Activated CD8-positive, alpha-beta T cell treated with anti-CD3 and anti-CD28 coated beads, Interleukin-2, amount 10 ng/mL, durations not matched to agents 7 days and 5 days (primary cell): ENCODE data around the gene TMEM108. TPM values are rescaled to one million over a fixed set of nuclear protein-coding genes. Genes with fewer than 3 reads are reported as not detected.
A peak's percentile ranks its signal among the peaks of the same experiment; 100 is the strongest.
"Not testable (repeated sequence)": the region's sequence is repeated elsewhere in the genome, so short reads cannot be mapped to it uniquely, and the experiment has no call there.

ENCODE experiments used
- ATAC-seq: fragments of 150-1000 bp; cut with Tn5 transposase; one replicate; pipeline ENCODE4 v1.10.0; 2021; ENCODE audit warnings: moderate library complexity
- CTCF ChIA-PET: fragments of 350-600 bp; sonication (Branson Sonifier 250); formaldehyde crosslinking; loops from one replicate; lab custom pipeline; 2021; ENCODE audit warnings: antibody characterized with exemption; lab: Charles Lee
- POLR2A ChIA-PET: fragments of 350-600 bp; sonication (Branson Sonifier 250); formaldehyde crosslinking; loops from one replicate; lab custom pipeline; 2021; ENCODE audit warnings: antibody characterized with exemption; lab: Charles Lee
- DNase-seq: peaks from one replicate; pipeline ENCODE4 v3.0.0-alpha.2; 2020
- H3K27ac Mint-ChIP-seq: one replicate; pipeline ENCODE4 v1.8.0; 2021; ENCODE audit warnings: mild to moderate bottlenecking, mixed read lengths
- H3K27me3 Mint-ChIP-seq: one replicate; pipeline ENCODE4 v1.8.0; 2021; ENCODE audit warnings: low read depth, mixed read lengths
- H3K36me3 Mint-ChIP-seq: one replicate; pipeline ENCODE4 v1.8.0; 2021; ENCODE audit warnings: low read depth, mixed read lengths
- H3K4me1 Mint-ChIP-seq: one replicate; pipeline ENCODE4 v1.8.0; 2021; ENCODE audit warnings: low read depth, mixed read lengths
- H3K4me3 Mint-ChIP-seq: one replicate; pipeline ENCODE4 v1.8.0; 2021; ENCODE audit warnings: mild to moderate bottlenecking, mixed read lengths
- H3K9me3 Mint-ChIP-seq: one replicate; pipeline ENCODE4 v1.8.0; 2022; ENCODE audit warnings: mixed read lengths; ENCODE audit not compliant: insufficient read depth
- total RNA-seq, 2 experiments: library from RNA; stranded (reverse); gene quantifications; one replicate each; pipeline ENCODE4 v1.2.3, GENCODE V29; 2021

The TMEM108 gene
- not detected for total RNA-seq

DNA sequence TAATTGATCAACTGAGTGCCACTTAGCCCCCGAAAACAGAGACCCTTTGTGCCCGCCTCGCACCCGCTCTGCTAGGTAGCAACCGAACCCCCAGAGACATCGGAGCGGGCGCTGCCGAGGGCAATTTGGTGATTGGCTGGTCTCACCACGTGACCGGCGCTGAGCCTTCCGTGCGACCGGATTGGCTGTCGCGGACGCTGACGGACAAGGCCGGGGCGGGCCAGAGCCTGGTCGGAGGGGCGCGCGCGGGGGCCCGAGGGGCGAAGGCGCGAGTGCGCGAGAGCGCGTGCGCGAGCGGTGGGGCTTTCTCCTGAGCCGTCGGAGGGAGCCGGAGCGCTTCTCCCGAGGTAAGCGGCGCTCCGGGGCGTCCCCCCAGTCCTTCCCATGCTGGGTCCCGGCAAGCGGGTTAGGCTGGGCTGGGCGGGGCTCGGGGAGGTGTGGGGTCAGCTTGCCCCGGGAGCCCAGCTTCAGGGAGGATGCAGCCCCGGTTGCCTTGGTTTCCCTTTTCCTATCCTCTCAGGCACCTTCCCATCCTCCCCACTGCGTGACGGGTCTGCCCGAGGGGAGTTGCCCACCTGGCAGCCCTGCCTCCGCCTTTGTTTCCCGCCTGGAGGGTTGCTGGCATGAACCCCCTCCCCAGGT is at the start of gene TMEM108:
TSS of gene TMEM108 (plus strand) at position 303 of the 642 bp plus-strand sequence.
- H3K9me3 Mint-ChIP-seq, result no peaks in the 10 kb centered on the region
- ATAC-seq (peak; percentile 73), DNase-seq (peak; percentile 45)
- no peaks in the 10 kb centered on the region for H3K36me3 Mint-ChIP-seq
- peak within 1 kb of the TSS; percentile 35 for H3K4me3 Mint-ChIP-seq
- peaks cover 7% of the 10 kb centered on the region for H3K4me1 Mint-ChIP-seq
- POLR2A ChIA-PET, result no interaction called here
- CTCF ChIA-PET, result no interaction called here
- no peak within 1 kb of the TSS for H3K27ac Mint-ChIP-seq
- H3K27me3 Mint-ChIP-seq, result peaks cover 37% of the 10 kb centered on the region

GRCh38 chr3:132995971-132996370 is 42.2 kb upstream of the TMEM108 start:
- CTCF ChIA-PET, result no interaction called here
- POLR2A ChIA-PET, result no interaction called here
- DNase-seq (no peak), ATAC-seq (no peak)
- H3K9me3 Mint-ChIP-seq, result no peaks in the 10 kb centered on the region
- no peak overlapping the region for H3K27ac Mint-ChIP-seq
- H3K36me3 Mint-ChIP-seq, result no peaks in the 10 kb centered on the region
- no peak overlapping the region for H3K4me3 Mint-ChIP-seq
- H3K4me1 Mint-ChIP-seq, result no peaks in the 10 kb centered on the region
- no peaks in the 10 kb centered on the region for H3K27me3 Mint-ChIP-seq

DNA sequence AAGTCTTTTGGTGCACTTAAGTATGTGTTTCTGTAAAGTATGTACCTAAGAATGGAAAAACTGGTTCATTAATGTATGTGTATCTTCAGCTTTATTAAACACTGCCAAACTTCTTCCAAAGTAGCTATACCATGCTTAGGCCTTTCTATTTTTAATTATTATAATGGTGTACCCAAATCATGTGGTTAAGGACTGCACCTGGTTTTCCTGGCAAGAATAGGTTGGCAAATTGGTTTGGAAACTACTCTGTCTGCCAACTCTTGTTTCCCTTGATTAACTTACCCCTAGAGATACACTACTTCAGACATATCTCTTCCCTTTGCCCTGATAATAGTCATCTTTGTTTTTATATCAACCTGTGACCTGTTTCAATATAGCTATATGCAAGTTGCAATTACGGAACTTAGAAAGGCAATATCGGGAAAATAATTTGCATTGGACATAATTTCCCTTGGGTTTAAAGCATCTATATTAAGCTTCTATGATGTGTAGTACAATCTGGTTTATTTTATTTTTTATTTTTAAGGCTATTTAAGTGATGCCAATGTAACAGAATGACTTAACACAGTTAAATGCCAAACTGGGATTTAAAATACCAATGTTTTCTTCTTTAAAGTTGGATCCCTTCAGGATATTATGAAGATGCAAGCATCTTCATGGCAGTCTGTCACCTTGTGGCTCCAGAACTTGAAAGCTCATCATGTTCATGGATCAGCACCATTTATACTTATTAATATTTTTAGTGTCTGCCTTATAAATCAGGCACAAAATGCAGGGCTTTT is 40.6 kb upstream of the TMEM108 start:
- CTCF ChIA-PET, result no interaction called here
- Mint-ChIP-seq H3K4me3 (no peak overlapping the region), H3K9me3 (no peaks in the 10 kb centered on the region), H3K36me3 (no peaks in the 10 kb centered on the region), H3K27me3 (no peaks in the 10 kb centered on the region), H3K4me1 (no peaks in the 10 kb centered on the region), H3K27ac (no peak overlapping the region)
- no peak for ATAC-seq
- DNase-seq, result no peak
- POLR2A ChIA-PET, result no interaction called here

- POLR2A ChIA-PET, H3K27ac Mint-ChIP-seq, CTCF ChIA-PET, H3K4me3 Mint-ChIP-seq, DNase-seq, H3K9me3 Mint-ChIP-seq, ATAC-seq, H3K27me3 Mint-ChIP-seq, H3K4me1 Mint-ChIP-seq, H3K36me3 Mint-ChIP-seq: not testable (repeated sequence)
Observed at GRCh38 chr3:133005032-133005431, 33.2 kb upstream of the TMEM108 start.

DNA sequence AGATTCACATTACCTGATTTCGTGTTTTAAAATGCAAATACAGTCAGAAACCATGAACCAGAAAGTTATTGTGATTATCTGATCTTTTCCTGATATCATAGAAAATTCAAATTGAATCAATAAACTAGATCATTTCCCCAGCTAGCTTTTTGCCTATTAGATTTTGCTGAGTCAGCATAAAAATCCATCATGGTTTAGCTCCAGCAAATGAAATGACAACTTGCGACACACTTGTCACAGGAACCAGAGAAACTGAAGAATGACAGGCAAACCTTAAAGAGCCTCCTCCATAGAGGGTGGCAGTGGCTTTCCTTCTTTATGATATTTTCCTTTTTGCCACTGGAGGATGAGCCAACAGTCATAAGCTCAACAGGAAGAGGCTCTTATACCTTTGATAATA is 30.6 kb upstream of the TMEM108 start:
- Mint-ChIP-seq H3K36me3 (peaks cover 1% of the 10 kb centered on the region), H3K27ac (no peak overlapping the region), H3K4me3 (no peak overlapping the region), H3K27me3 (no peaks in the 10 kb centered on the region), H3K4me1 (no peaks in the 10 kb centered on the region), H3K9me3 (peaks cover 4% of the 10 kb centered on the region)
- ChIA-PET CTCF (no interaction called here), POLR2A (no interaction called here)
- ATAC-seq (no peak), DNase-seq (no peak)

DNA sequence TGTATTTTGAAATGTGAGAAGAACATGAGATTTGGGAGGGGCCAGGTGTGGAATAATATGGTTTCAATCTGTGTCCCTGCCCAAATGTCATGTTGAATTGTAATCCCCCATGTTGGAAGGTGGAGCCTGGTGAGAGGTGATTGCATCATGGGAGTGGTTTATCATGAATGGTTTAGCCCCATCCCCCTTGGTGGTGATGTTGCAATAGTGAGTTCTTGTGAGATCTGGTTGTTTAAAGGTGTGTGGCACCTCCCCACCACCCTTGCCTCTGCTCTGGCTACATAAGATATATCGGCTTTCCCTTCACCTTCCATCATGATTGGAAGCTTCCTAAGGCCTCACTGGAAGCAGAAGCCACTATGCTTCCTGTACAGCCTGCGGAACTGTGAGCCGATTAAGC is 23.9 kb upstream of the TMEM108 start:
- Mint-ChIP-seq H3K36me3 (peaks cover 1% of the 10 kb centered on the region), H3K4me1 (no peaks in the 10 kb centered on the region), H3K9me3 (peaks cover 8% of the 10 kb centered on the region), H3K4me3 (no peak overlapping the region), H3K27me3 (no peaks in the 10 kb centered on the region), H3K27ac (no peak overlapping the region)
- POLR2A ChIA-PET, result no interaction called here
- DNase-seq (no peak), ATAC-seq (no peak)
- CTCF ChIA-PET, result no interaction called here

DNA sequence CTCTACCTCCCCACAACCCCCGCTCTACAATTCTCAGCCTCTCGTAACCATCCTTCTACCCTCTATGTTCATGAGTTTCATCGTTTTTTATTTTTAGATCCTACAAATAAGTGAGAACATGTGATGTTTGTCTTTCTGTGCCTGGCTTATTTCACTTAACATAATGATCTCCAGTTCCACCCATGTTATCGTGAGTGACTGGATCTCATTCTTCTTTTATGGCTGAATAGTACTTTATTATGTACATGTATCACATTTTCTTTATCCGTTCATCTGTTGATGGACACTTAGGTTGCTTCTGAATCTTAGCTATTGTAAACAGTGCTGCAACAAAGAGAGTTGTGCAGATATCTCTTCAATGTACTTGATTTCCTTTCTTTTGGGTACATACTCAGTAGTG is 22.6 kb upstream of the TMEM108 start:
- H3K27me3 Mint-ChIP-seq, H3K36me3 Mint-ChIP-seq, H3K4me3 Mint-ChIP-seq, H3K27ac Mint-ChIP-seq, H3K4me1 Mint-ChIP-seq, CTCF ChIA-PET, ATAC-seq, DNase-seq, H3K9me3 Mint-ChIP-seq, POLR2A ChIA-PET: not testable (repeated sequence)

DNA sequence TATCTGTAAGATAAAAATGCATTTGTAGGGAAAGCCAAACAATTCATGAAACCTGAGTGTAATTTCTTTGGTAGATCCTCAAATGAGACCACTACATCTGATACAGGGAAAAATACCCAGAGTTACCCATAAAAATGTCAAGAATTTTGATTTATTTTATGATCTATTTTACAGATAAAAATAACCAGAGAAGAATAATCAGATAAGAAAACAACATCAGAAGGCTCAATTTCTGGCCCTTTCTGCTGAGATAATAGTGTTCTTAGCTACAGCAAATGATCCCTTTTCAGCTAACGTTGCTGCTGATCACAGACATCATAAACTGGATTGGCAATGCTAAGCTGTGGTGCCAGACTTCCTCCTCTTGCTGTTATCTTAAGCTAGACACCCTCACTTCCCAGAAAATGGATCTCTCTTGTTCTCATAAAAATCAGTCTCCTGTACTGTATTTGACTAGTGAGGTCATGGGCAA is 21.3 kb upstream of the TMEM108 start:
- H3K4me1 Mint-ChIP-seq, result no peaks in the 10 kb centered on the region
- DNase-seq, result no peak
- peaks cover 8% of the 10 kb centered on the region for H3K9me3 Mint-ChIP-seq
- H3K27ac Mint-ChIP-seq, result no peak overlapping the region
- no peak for ATAC-seq
- H3K4me3 Mint-ChIP-seq, result no peak overlapping the region
- ChIA-PET CTCF (no interaction called here), POLR2A (no interaction called here)
- no peaks in the 10 kb centered on the region for H3K27me3 Mint-ChIP-seq
- no peaks in the 10 kb centered on the region for H3K36me3 Mint-ChIP-seq

DNA sequence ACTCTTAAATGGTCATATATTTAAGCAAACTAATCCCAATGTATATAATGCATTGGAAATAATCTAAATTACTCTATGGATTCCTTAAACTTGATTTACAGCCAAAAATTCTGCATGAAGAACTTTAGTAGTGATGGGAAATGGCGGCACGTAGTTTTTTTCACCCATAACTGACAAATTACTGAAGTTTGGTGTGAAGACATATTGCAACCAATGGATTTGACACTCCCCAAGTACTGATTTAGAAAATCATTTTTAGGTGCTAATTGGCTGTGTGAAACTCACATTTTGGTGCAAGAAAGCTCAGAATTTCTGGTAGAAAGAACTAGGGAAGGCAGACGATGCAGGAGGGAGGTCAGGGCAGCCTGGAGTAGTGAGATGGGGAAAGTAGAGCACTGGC is 19.3 kb upstream of the TMEM108 start:
- ATAC-seq, result no peak
- DNase-seq, result no peak
- CTCF ChIA-PET, result no interaction called here
- Mint-ChIP-seq H3K36me3 (no peaks in the 10 kb centered on the region), H3K27me3 (peaks cover 6% of the 10 kb centered on the region), H3K27ac (no peak overlapping the region), H3K4me3 (no peak overlapping the region), H3K9me3 (no peaks in the 10 kb centered on the region), H3K4me1 (no peaks in the 10 kb centered on the region)
- POLR2A ChIA-PET, result no interaction called here

- ChIA-PET POLR2A (no interaction called here), CTCF (interaction anchor here (1.3 kb wide), 1 partner anchor 403 kb away, joined by 3 read pairs; no protein-coding TSS in a partner anchor)
- no peak overlapping the region for H3K27ac Mint-ChIP-seq
- H3K4me3 Mint-ChIP-seq, result no peak overlapping the region
- no peaks in the 10 kb centered on the region for H3K36me3 Mint-ChIP-seq
- H3K4me1 Mint-ChIP-seq, result no peaks in the 10 kb centered on the region
- no peaks in the 10 kb centered on the region for H3K9me3 Mint-ChIP-seq
- DNase-seq (no peak), ATAC-seq (no peak)
- H3K27me3 Mint-ChIP-seq, result peaks cover 7% of the 10 kb centered on the region
Observed at GRCh38 chr3:133021206-133021605, 17.0 kb upstream of the TMEM108 start.

DNA sequence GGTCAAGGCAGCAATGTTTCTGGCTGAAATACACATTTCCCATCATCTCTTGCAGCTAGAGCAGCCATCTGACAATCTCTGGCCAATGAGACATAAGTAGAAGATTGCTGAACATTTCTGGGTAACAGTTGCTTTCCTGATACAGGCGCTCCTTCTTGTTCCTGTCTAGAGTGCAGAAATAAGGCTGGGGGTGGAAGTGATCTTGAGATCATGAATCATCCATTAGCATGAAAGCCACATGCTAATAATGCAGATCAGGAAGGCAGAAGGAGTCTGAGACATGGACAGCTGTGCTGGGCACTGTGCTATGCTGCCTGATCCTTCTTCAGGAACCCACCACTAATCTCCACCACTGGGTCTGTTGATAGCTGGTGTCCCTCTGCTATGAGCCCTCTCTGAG is 14.8 kb upstream of the TMEM108 start:
- Mint-ChIP-seq H3K36me3 (no peaks in the 10 kb centered on the region), H3K4me3 (no peak overlapping the region), H3K27me3 (peaks cover 8% of the 10 kb centered on the region), H3K27ac (no peak overlapping the region), H3K4me1 (no peaks in the 10 kb centered on the region), H3K9me3 (no peaks in the 10 kb centered on the region)
- DNase-seq (no peak), ATAC-seq (no peak)
- POLR2A ChIA-PET, result no interaction called here
- CTCF ChIA-PET, result no interaction called here

DNA sequence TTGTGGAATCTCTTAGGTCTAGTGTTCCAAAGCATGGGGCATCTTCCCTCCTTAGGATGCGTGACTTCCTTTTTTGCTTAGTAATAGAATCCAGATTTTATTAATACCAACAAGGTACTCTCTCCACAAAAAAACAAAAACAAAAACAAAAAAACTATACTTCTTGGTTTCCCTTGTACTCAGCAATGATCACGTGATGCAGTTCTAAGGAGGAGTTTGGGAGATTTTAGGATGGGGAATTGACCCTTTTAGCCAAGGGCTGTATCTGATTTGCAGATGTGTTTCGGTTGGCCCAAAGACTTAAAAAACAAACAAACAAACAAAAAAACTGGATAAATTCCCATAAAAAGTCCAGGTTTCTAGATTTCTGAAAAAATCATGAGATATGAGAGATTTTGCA is 12.6 kb upstream of the TMEM108 start:
- ChIA-PET POLR2A (no interaction called here), CTCF (no interaction called here)
- no peaks in the 10 kb centered on the region for H3K9me3 Mint-ChIP-seq
- DNase-seq, result no peak
- H3K36me3 Mint-ChIP-seq, result no peaks in the 10 kb centered on the region
- ATAC-seq, result no peak
- H3K27ac Mint-ChIP-seq, result no peak overlapping the region
- H3K4me1 Mint-ChIP-seq, result no peaks in the 10 kb centered on the region
- peaks cover 8% of the 10 kb centered on the region for H3K27me3 Mint-ChIP-seq
- H3K4me3 Mint-ChIP-seq, result no peak overlapping the region
